ENCODE measurements around the gene RIIAD1.

The RIIAD1 gene

DNA sequence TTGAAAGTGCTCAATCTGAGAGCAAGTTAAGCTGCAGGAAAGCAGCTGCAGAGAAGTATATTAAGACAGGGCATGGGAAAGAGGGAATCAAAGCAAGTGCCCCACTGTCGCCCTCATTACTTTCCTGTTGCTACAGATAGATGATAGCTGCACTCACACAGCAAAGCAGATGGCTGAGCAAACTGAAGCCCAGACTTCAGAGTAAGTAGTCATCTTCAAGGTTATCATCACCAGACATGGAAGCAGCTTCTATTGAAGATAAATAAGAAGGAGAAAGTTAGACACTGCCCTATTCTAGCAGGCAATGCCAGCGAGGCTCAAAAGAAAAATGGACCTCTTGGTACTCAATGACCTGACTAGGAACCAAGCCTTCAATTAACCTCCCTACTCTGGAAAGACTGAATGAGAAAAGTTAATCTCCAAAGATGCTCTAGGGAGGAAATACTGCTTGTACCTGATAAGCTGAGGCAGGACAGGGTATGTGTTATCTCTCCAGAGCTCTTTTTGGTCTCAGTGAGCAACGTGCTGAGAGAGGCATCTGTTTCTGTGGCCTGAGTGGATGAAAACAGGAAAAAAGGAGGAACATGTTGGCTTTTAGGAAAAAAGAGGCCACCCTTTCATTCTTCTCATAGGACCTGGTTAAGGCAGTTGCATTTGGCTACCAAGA lies 53.1 kb downstream of the RIIAD1 start:
- no peak for DNase-seq (ENCODE audit: low read depth)
- TF ChIP-seq, protein P1, sequence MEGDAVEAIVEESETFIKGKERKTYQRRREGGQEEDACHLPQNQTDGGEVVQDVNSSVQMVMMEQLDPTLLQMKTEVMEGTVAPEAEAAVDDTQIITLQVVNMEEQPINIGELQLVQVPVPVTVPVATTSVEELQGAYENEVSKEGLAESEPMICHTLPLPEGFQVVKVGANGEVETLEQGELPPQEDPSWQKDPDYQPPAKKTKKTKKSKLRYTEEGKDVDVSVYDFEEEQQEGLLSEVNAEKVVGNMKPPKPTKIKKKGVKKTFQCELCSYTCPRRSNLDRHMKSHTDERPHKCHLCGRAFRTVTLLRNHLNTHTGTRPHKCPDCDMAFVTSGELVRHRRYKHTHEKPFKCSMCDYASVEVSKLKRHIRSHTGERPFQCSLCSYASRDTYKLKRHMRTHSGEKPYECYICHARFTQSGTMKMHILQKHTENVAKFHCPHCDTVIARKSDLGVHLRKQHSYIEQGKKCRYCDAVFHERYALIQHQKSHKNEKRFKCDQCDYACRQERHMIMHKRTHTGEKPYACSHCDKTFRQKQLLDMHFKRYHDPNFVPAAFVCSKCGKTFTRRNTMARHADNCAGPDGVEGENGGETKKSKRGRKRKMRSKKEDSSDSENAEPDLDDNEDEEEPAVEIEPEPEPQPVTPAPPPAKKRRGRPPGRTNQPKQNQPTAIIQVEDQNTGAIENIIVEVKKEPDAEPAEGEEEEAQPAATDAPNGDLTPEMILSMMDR (IDR thresholded peaks at IDR 0.05; ENCODE audit: low read depth, low read length, missing control alignments), result no peak
- H3K4me3 ChIP-seq (ENCODE audit: low read depth, low read length), result no peak overlapping the region

DNA sequence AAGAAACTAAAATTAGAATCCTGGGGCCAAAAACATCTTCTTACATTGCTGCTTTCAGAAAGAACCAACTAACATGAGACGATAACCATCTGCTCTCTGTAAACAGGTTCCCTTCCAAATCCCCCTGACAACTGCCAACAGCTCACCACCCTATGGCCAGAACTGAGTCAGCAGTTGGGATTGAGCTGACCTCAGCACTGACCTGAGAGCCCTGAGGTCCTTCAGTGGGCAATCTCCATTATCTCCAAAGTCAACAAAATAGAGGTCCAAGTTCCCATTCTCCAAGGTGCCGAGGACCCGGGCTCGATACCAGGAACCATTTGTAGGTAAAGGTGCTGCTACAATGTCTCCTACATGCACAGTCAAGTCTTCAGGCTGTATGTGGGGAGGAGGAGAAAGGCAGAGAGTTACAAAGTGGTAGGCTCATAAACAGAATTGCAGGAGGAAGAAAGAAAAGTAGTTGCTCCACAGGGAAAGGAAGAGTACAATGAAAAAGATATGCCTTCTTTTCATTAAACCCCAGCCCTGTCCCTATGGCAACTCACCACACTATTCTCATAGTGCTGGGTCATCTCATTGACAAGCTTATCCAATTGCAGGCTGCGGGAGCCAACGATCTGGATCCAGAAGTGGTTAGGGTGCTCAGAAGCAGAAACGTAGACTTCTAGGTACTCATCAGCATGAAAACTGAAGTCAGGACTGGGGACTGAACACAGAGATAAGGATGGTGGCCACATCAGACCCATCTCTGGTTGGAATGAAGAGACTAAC lies 54.8 kb downstream of the RIIAD1 start:
- no peak overlapping the region for H3K4me3 ChIP-seq (ENCODE audit: low read depth, low read length)
- DNase-seq (ENCODE audit: low read depth), result no peak
- TF ChIP-seq, protein P1 (IDR thresholded peaks at IDR 0.05; ENCODE audit: low read depth, low read length, missing control alignments), result no peak

DNA sequence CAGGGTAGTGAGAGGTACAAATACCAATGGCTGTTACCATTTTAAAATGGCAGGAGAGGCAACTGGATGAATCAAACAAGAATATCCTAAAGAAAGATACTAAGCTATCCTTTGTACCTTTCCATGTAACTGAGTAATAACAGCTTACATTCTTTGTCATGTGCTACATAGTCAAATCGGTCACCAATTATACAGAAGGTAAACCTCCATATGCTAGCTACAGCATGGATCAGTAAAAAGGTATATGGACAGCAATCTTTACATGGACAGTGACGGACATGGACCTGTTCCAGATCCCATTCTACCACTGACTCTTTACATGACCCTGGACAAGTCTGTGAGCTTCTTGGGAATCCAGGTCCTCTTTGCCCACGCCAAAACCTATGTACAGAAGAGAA lies 55.3 kb downstream of the RIIAD1 start:
- no peak for DNase-seq (ENCODE audit: low read depth)
- TF ChIP-seq, protein P1 (IDR thresholded peaks at IDR 0.05; ENCODE audit: low read depth, low read length, missing control alignments), result no peak
- no peak overlapping the region for H3K4me3 ChIP-seq (ENCODE audit: low read depth, low read length)

DNA sequence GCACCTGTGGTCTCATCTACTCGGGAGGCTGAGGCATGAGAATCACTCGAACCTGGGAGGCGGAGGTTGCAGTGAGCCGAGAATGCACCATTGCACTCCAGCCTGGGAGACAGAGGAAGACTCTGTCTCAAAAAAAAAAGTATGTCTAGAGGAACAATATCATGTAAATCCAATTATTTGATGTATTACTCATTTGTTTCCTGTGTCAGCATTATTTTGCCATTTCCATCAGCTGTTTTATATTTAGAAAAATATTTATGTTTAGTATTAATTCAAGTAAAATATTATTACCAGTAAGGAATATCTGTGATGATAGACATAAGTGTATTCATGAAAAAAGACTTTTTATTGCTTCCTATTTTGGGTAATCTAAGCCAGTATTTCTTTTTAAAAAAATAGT lies 56.0 kb downstream of the RIIAD1 start:
- DNase-seq (ENCODE audit: low read depth), result no peak
- no peak overlapping the region for H3K4me3 ChIP-seq (ENCODE audit: low read depth, low read length)
- TF ChIP-seq, protein P1 (IDR thresholded peaks at IDR 0.05; ENCODE audit: low read depth, low read length, missing control alignments), result no peak

Measured in GM12864 (cell line).